ENCODE measurements around the gene KLF2. TPM values are rescaled to one million over a fixed set of nuclear protein-coding genes. Genes with fewer than 3 reads are reported as not detected.

KLF2 gene
- total and polyA plus RNA-seq, 7 experiments from 2014 or later, result 119 to 630 (median 445) TPM

GRCh38 chr19:16359964-16360363, 35.3 kb downstream of the KLF2 start:
- Mint-ChIP-seq H3K4me3 (peak overlapping the region; percentile 57 to 89 (median 80)), H3K4me1 (peaks cover 77 to 99% (median 89%) of the 10 kb centered on the region in 7 donors), H3K9me3 (no peaks in the 10 kb centered on the region), H3K27ac (peak overlapping the region in 7 of 9 donors; percentile 84 to 97 (median 93)), H3K27me3 (peaks cover 0 to 4% (median 0%) of the 10 kb centered on the region in 5 donors), H3K36me3 (peaks cover 0 to 33% (median 0%) of the 10 kb centered on the region in 5 donors)
- intact Hi-C loops (cut with micrococcal nuclease), result loop anchor here in 1 of 2 donors (1.0 kb wide), 2 partner anchors 9 to 11 kb away; no protein-coding TSS in a partner anchor
- ChIA-PET POLR2A (interaction anchor here (24.8 to 35.0 kb wide), 3 partner anchors 3 to 27 kb away, joined by 1067 to 4370 read pairs (median 1067); partner anchors contain the start of gene KLF2), CTCF (interaction anchor here (1.2 to 2.7 kb wide), 5 partner anchors 10 to 29 kb away, joined by 3 to 11 read pairs (median 4); no protein-coding TSS in a partner anchor)
- DNase-seq (peak in 5 of 9 donors; percentile 19 to 53 (median 32)), ATAC-seq (peak; percentile 50)
- H3K9me3 ChIP-seq (ENCODE audit: control insufficient read depth in 2 of 3, low read length in 3 of 3), result no peaks in the 10 kb centered on the region
- H3K4me1 ChIP-seq (ENCODE audit: control insufficient read depth in 2 of 2, insufficient read depth in 2 of 2, low read length in 2 of 2), result peaks cover 49 to 96% of the 10 kb centered on the region in 2 donors
- H3K27ac ChIP-seq (ENCODE audit: low read depth, low read length), result peak overlapping the region; percentile 56
- H3K36me3 ChIP-seq (ENCODE audit: control insufficient read depth in 2 of 3, insufficient read depth in 3 of 3, low read length in 3 of 3), result no peaks in the 10 kb centered on the region
- no peaks in the 10 kb centered on the region for H3K27me3 ChIP-seq (ENCODE audit: control insufficient read depth in 2 of 2, insufficient read depth in 2 of 2, low read length in 2 of 2)
- no peak overlapping the region for H3K4me3 ChIP-seq (ENCODE audit: low read length)

DNA sequence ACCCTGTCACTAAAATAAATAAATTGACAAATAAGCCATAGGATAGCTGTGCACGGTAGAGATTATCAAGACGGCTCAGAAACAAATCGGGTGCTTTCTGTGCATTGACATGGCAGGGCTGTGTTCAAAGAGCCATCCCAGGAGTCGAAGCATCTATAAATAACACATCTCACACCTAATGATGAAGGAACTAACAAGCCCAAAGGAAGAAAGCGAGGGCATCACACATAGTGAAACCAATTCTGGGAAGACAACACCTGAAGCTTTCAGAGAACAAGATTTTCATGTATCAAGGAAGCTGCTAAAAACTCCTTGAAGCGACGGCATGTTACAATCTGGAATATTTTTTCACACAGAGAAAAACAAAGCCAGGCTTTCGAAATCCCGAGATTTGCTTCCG, 36.1 kb downstream of the KLF2 start:
- intact Hi-C loops (cut with micrococcal nuclease), result loop anchor here in 1 of 2 donors (1.0 kb wide), 1 partner anchor 11 kb away; no protein-coding TSS in a partner anchor
- H3K4me3 Mint-ChIP-seq, result peak overlapping the region; percentile 70 to 89 (median 80)
- H3K27ac ChIP-seq (ENCODE audit: low read depth, low read length), result peak overlapping the region; percentile 56

GRCh38 chr19:16361254-16361653, 36.6 kb downstream of the KLF2 start:
- H3K4me3 ChIP-seq (ENCODE audit: low read length), result no peak overlapping the region
- ATAC-seq, result no peak

More for the DNA sequence above, 36.1 kb downstream of the KLF2 start:
- H3K4me3 ChIP-seq (ENCODE audit: low read length), result peak overlapping the region; percentile 22
- Mint-ChIP-seq H3K36me3 (peaks cover 0 to 31% (median 0%) of the 10 kb centered on the region in 5 donors), H3K27me3 (peaks cover 0 to 4% (median 0%) of the 10 kb centered on the region in 5 donors), H3K4me1 (peaks cover 78 to 99% (median 86%) of the 10 kb centered on the region in 7 donors), H3K9me3 (no peaks in the 10 kb centered on the region), H3K27ac (peak overlapping the region in 7 of 9 donors; percentile 84 to 97 (median 93))
- no peaks in the 10 kb centered on the region for H3K27me3 ChIP-seq (ENCODE audit: control insufficient read depth in 2 of 2, insufficient read depth in 2 of 2, low read length in 2 of 2)
- H3K9me3 ChIP-seq (ENCODE audit: control insufficient read depth in 2 of 3, low read length in 3 of 3), result no peaks in the 10 kb centered on the region
- POLR2A ChIA-PET, result interaction anchor here (0.7 to 35.0 kb wide), 5 partner anchors 2 to 836 kb away, joined by 3 to 4370 read pairs (median 1067); partner anchors contain the start of gene KLF2
- H3K4me1 ChIP-seq (ENCODE audit: control insufficient read depth in 2 of 2, insufficient read depth in 2 of 2, low read length in 2 of 2), result peaks cover 54 to 98% of the 10 kb centered on the region in 2 donors
- no peak for ATAC-seq
- no peaks in the 10 kb centered on the region for H3K36me3 ChIP-seq (ENCODE audit: control insufficient read depth in 2 of 3, insufficient read depth in 3 of 3, low read length in 3 of 3)
- CTCF ChIA-PET, result interaction anchor here (1.2 to 2.7 kb wide), 7 partner anchors 10 to 29 kb away, joined by 3 to 11 read pairs (median 5); no protein-coding TSS in a partner anchor
- DNase-seq, result peak in 1 of 9 donors; percentile 18

GRCh38 chr19:16361926-16362325, 37.3 kb downstream of the KLF2 start:
- DNase-seq (no peak), ATAC-seq (no peak)
- Mint-ChIP-seq H3K4me3 (peak overlapping the region in 8 of 10 donors; percentile 29 to 89 (median 63)), H3K36me3 (peaks cover 0 to 31% (median 0%) of the 10 kb centered on the region in 5 donors), H3K4me1 (peaks cover 73 to 99% (median 80%) of the 10 kb centered on the region in 7 donors), H3K27me3 (peaks cover 0 to 10% (median 0%) of the 10 kb centered on the region in 5 donors), H3K9me3 (no peaks in the 10 kb centered on the region), H3K27ac (peak overlapping the region in 7 of 9 donors; percentile 57 to 97 (median 92))
- ChIA-PET CTCF (interaction anchor here (0.8 to 2.7 kb wide), 6 partner anchors 8 to 31 kb away, joined by 3 to 11 read pairs (median 6); no protein-coding TSS in a partner anchor), POLR2A (interaction anchor here (0.6 to 35.0 kb wide), 6 partner anchors 1 to 288 kb away, joined by 3 to 4370 read pairs (median 535); partner anchors contain the start of gene KLF2)
- Histone ChIP-seq H3K9me3 (ENCODE audit: control insufficient read depth in 2 of 3, low read length in 3 of 3) (no peaks in the 10 kb centered on the region), H3K4me3 (ENCODE audit: low read length) (no peak overlapping the region), H3K36me3 (ENCODE audit: control insufficient read depth in 2 of 3, insufficient read depth in 3 of 3, low read length in 3 of 3) (no peaks in the 10 kb centered on the region), H3K27ac (ENCODE audit: low read depth, low read length) (peak overlapping the region; percentile 29), H3K27me3 (ENCODE audit: control insufficient read depth in 2 of 2, insufficient read depth in 2 of 2, low read length in 2 of 2) (no peaks in the 10 kb centered on the region), H3K4me1 (ENCODE audit: control insufficient read depth in 2 of 2, insufficient read depth in 2 of 2, low read length in 2 of 2) (peaks cover 62 to 96% of the 10 kb centered on the region in 2 donors)
- intact Hi-C loops (cut with micrococcal nuclease), result no loop called here

More at GRCh38 chr19:16361254-16361653, 36.6 kb downstream of the KLF2 start:
- POLR2A ChIA-PET, result interaction anchor here (0.7 to 35.0 kb wide), 7 partner anchors 1 to 836 kb away, joined by 3 to 4370 read pairs (median 4); partner anchors contain the start of gene KLF2
- Histone ChIP-seq H3K36me3 (ENCODE audit: control insufficient read depth in 2 of 3, insufficient read depth in 3 of 3, low read length in 3 of 3) (no peaks in the 10 kb centered on the region), H3K9me3 (ENCODE audit: control insufficient read depth in 2 of 3, low read length in 3 of 3) (no peaks in the 10 kb centered on the region), H3K27ac (ENCODE audit: low read depth, low read length) (peak overlapping the region; percentile 56), H3K27me3 (ENCODE audit: control insufficient read depth in 2 of 2, insufficient read depth in 2 of 2, low read length in 2 of 2) (no peaks in the 10 kb centered on the region), H3K4me1 (ENCODE audit: control insufficient read depth in 2 of 2, insufficient read depth in 2 of 2, low read length in 2 of 2) (peaks cover 55 to 98% of the 10 kb centered on the region in 2 donors)
- CTCF ChIA-PET, result interaction anchor here (1.1 to 2.7 kb wide), 7 partner anchors 9 to 30 kb away, joined by 3 to 11 read pairs (median 5); no protein-coding TSS in a partner anchor
- Mint-ChIP-seq H3K4me3 (peak overlapping the region; percentile 60 to 89 (median 78)), H3K4me1 (peaks cover 78 to 99% (median 83%) of the 10 kb centered on the region in 7 donors), H3K9me3 (no peaks in the 10 kb centered on the region), H3K27me3 (peaks cover 0 to 4% (median 0%) of the 10 kb centered on the region in 5 donors), H3K27ac (peak overlapping the region in 7 of 9 donors; percentile 84 to 97 (median 93)), H3K36me3 (peaks cover 0 to 31% (median 0%) of the 10 kb centered on the region in 5 donors)
- no peak for DNase-seq
- intact Hi-C loops (cut with micrococcal nuclease), result no loop called here

- H3K27me3 ChIP-seq (ENCODE audit: control insufficient read depth in 2 of 2, insufficient read depth in 2 of 2, low read length in 2 of 2), result no peaks in the 10 kb centered on the region
- H3K4me3 Mint-ChIP-seq, result peak overlapping the region in 8 of 10 donors; percentile 17 to 74 (median 44)
- intact Hi-C loops (cut with micrococcal nuclease), result no loop called here
- H3K36me3 ChIP-seq (ENCODE audit: control insufficient read depth in 2 of 3, insufficient read depth in 3 of 3, low read length in 3 of 3), result no peaks in the 10 kb centered on the region
- H3K4me3 ChIP-seq (ENCODE audit: low read length), result no peak overlapping the region
- DNase-seq, result no peak
- CTCF ChIA-PET, result interaction anchor here (0.8 to 1.1 kb wide), 2 partner anchors 12 to 30 kb away, joined by 3 read pairs; no protein-coding TSS in a partner anchor
- no peaks in the 10 kb centered on the region for H3K9me3 Mint-ChIP-seq
- H3K9me3 ChIP-seq (ENCODE audit: control insufficient read depth in 2 of 3, low read length in 3 of 3), result no peaks in the 10 kb centered on the region
- H3K36me3 Mint-ChIP-seq, result peaks cover 0 to 23% (median 0%) of the 10 kb centered on the region in 5 donors
- H3K27ac ChIP-seq (ENCODE audit: low read depth, low read length), result peak overlapping the region; percentile 99
- H3K27me3 Mint-ChIP-seq, result peaks cover 0 to 13% (median 0%) of the 10 kb centered on the region in 5 donors
- peak overlapping the region in 5 of 9 donors; percentile 68 to 96 (median 86) for H3K27ac Mint-ChIP-seq
- no peak for ATAC-seq
- peaks cover 74 to 93% of the 10 kb centered on the region in 2 donors for H3K4me1 ChIP-seq (ENCODE audit: control insufficient read depth in 2 of 2, insufficient read depth in 2 of 2, low read length in 2 of 2)
- peaks cover 63 to 89% (median 76%) of the 10 kb centered on the region in 7 donors for H3K4me1 Mint-ChIP-seq
- POLR2A ChIA-PET, result interaction anchor here (0.9 to 35.0 kb wide), 4 partner anchors 1 to 96 kb away, joined by 3 to 4370 read pairs (median 1067); partner anchors contain the start of gene KLF2
These were observed 38.7 kb downstream of the KLF2 start for GRCh38 chr19:16363133-16363851.

DNA sequence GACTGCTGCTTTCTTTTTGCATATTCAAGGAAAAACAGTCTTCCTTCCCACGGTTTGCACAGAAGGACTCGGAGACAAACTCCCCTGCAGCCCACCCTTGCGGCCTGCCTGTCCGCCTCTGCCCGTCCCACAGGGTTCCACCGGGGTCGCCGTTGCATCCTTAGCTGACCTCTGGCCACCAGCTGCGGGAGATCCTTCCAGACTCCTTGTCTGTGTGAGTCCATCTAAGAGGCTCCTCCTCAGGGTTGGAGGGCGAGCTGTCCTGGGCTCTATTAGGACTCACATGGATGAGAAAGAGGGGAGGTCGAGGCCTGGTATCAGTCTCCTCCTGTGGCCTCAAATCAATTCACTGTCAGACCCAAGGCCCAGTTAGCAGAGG, 39.2 kb downstream of the KLF2 start:
- ChIA-PET CTCF (no interaction called here), POLR2A (interaction anchor here (0.9 to 35.0 kb wide), 4 partner anchors 1 to 96 kb away, joined by 3 to 4370 read pairs (median 1067); partner anchors contain the start of gene KLF2)
- Histone ChIP-seq H3K27me3 (ENCODE audit: control insufficient read depth in 2 of 2, insufficient read depth in 2 of 2, low read length in 2 of 2) (no peaks in the 10 kb centered on the region), H3K9me3 (ENCODE audit: control insufficient read depth in 2 of 3, low read length in 3 of 3) (no peaks in the 10 kb centered on the region), H3K27ac (ENCODE audit: low read depth, low read length) (peak overlapping the region; percentile 99), H3K4me1 (ENCODE audit: control insufficient read depth in 2 of 2, insufficient read depth in 2 of 2, low read length in 2 of 2) (peaks cover 75 to 93% of the 10 kb centered on the region in 2 donors), H3K36me3 (ENCODE audit: control insufficient read depth in 2 of 3, insufficient read depth in 3 of 3, low read length in 3 of 3) (no peaks in the 10 kb centered on the region), H3K4me3 (ENCODE audit: low read length) (no peak overlapping the region)
- peak overlapping the region in 5 of 9 donors; percentile 62 to 92 (median 86) for H3K27ac Mint-ChIP-seq
- H3K36me3 Mint-ChIP-seq, result peaks cover 0 to 21% (median 0%) of the 10 kb centered on the region in 5 donors
- no peak for DNase-seq
- intact Hi-C loops (cut with micrococcal nuclease), result no loop called here
- peak overlapping the region in 7 of 10 donors; percentile 5 to 49 (median 36) for H3K4me3 Mint-ChIP-seq
- no peaks in the 10 kb centered on the region for H3K9me3 Mint-ChIP-seq
- ATAC-seq, result no peak
- H3K27me3 Mint-ChIP-seq, result peaks cover 0 to 13% (median 0%) of the 10 kb centered on the region in 5 donors
- peaks cover 57 to 84% (median 73%) of the 10 kb centered on the region in 7 donors for H3K4me1 Mint-ChIP-seq

Measured in naive thymus-derived CD4-positive, alpha-beta T cell (primary cell).